ENCODE data around the gene NAPA.

DNA sequence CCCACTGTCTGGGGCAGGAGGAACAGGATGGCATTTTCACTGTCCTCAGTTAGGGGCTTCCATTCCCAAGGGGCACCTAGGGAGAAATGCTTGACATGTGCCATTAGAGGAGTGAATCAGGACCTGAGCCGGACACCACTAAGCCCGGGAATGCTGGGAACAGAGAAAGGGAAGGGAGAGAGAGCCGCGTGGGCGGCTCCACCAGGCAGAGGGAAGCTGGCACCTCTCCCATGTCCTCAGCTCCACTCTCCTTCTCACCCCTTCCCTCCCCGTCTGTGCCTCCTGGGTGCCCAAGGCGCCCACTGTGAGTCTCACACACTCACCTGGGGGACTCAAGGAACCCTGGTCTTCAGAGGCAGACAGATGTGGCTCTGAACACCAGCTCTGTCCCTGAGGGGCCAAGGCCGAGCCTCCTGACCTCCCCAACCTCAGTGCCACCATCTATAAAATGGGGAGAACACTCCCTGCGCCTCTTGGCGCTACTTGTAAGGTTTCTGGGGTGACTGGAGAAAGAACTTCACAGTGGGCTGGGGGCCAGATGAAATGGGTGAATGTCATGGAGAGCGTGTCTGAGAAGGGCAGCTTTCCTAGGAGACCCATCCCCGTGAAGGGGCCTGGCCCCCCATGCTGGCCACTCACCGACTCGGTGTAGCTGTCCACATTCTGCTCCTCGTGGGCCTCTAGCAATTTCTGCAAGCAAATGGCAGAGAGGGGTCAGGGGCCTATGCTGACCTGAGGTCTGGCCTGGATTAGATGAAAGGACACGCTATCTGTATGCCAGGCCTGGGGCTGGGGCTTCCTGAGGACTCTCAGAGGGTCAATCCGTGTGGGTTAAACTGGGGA lies 25.6 kb downstream of the NAPA start:
- TF ChIP-seq, protein P1, sequence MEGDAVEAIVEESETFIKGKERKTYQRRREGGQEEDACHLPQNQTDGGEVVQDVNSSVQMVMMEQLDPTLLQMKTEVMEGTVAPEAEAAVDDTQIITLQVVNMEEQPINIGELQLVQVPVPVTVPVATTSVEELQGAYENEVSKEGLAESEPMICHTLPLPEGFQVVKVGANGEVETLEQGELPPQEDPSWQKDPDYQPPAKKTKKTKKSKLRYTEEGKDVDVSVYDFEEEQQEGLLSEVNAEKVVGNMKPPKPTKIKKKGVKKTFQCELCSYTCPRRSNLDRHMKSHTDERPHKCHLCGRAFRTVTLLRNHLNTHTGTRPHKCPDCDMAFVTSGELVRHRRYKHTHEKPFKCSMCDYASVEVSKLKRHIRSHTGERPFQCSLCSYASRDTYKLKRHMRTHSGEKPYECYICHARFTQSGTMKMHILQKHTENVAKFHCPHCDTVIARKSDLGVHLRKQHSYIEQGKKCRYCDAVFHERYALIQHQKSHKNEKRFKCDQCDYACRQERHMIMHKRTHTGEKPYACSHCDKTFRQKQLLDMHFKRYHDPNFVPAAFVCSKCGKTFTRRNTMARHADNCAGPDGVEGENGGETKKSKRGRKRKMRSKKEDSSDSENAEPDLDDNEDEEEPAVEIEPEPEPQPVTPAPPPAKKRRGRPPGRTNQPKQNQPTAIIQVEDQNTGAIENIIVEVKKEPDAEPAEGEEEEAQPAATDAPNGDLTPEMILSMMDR (conservative IDR thresholded peaks at IDR 0.05 in 1 of 2, IDR thresholded peaks at IDR 0.05 in 1 of 2; ENCODE audit: low read depth in 1 of 2, low read length in 2 of 2), result no peak
- TF ChIP-seq EZH2 (IDR thresholded peaks at IDR 0.05; ENCODE audit: low read length, missing control alignments), result no peak
